NB4 (cell line): ENCODE results near the gene NLGN4Y.

ENCODE experiments used
- DNase-seq: peaks from one replicate; pipeline ENCODE4 v3.0.0; 2010; ENCODE audit warnings: low read depth
- H3K4me3 ChIP-seq: one replicate; pipeline ENCODE4 v1.5.1; 2011; ENCODE audit warnings: mild to moderate bottlenecking, low read depth, low read length, moderate library complexity
- MAX ChIP-seq: IDR thresholded peaks from 2 replicates; pipeline ENCODE4 v1.6.1; 2011; ENCODE audit warnings: low read depth, low read length
- MYC ChIP-seq: IDR thresholded peaks from 2 replicates; pipeline ENCODE4 v1.6.1; 2011; ENCODE audit warnings: low read depth, low read length
- POLR2A ChIP-seq: IDR thresholded peaks from 2 replicates; pipeline ENCODE4 v1.6.1; 2011; ENCODE audit warnings: mild to moderate bottlenecking; ENCODE audit not compliant: insufficient read length; ENCODE audit errors: extremely low read depth
- TF ChIP-seq, protein P1 (sequence below): IDR thresholded peaks from one replicate; pipeline ENCODE4 v1.5.1; 2012; ENCODE audit warnings: low read depth, low read length

Gene NLGN4Y

DNA sequence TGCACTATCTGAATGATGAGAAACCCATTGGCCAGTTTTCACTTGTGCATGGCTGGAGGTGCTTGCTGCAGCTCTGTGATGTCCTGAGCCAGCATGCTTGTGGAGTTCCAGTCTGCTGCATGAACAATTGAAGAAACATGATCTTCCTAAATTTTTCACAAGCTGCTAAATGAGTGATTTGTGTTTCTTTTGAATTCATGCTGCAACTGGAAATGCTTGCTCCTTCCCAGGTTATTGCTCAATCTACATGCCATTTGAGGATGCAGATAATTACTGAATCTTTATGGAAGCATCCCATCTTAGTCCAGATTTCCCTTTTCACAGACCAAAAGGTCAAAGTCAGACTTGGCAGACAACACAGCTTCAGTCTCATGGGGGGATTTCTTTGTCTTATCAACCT, 170.2 kb downstream of the NLGN4Y start:
- DNase-seq = no peak
- no peak overlapping the region for H3K4me3 ChIP-seq
- TF ChIP-seq, protein P1, sequence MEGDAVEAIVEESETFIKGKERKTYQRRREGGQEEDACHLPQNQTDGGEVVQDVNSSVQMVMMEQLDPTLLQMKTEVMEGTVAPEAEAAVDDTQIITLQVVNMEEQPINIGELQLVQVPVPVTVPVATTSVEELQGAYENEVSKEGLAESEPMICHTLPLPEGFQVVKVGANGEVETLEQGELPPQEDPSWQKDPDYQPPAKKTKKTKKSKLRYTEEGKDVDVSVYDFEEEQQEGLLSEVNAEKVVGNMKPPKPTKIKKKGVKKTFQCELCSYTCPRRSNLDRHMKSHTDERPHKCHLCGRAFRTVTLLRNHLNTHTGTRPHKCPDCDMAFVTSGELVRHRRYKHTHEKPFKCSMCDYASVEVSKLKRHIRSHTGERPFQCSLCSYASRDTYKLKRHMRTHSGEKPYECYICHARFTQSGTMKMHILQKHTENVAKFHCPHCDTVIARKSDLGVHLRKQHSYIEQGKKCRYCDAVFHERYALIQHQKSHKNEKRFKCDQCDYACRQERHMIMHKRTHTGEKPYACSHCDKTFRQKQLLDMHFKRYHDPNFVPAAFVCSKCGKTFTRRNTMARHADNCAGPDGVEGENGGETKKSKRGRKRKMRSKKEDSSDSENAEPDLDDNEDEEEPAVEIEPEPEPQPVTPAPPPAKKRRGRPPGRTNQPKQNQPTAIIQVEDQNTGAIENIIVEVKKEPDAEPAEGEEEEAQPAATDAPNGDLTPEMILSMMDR = no peak
- TF ChIP-seq MAX (no peak), POLR2A (no peak), MYC (no peak)

DNA sequence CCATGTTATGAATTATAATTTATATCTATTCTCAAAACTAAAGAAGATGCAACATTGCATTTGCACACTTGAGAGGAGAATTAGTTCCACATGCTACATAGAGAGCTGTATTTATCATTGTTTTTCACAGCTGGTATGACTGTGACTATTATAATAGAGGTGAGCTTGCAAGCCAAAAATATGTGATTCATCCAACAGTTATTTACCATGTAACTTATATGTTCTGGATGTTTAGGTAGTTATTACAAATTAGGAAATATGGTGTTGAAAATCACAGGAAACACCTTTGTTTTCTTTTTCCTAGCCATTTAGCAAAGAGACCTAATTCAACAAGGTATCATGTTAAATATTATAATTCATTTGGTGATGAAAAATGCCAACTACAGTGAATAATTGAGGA, 183.8 kb downstream of the NLGN4Y start:
- no peak for DNase-seq
- no peak for TF ChIP-seq MYC
- TF ChIP-seq, protein P1 = no peak
- no peak for TF ChIP-seq POLR2A
- TF ChIP-seq MAX = no peak
- H3K4me3 ChIP-seq = no peak overlapping the region

DNA sequence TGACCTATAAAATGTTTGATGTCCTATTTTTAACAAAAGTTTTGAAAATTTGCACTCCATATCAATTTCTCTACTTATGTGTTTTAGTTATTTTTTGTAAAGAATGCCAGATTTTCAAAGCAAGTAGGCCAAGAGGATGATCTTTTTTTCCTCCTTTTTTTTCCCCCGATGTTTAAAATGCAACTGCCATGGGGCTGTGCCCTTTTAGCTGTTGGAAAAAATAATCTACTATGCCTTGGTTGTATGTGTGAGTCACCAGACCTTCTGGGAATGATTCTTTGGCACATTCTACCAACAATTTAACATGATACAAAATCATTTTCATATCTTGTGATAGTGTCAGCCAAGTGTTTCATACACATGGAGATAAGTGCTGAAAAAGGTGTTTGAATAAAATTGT, 217.3 kb downstream of the NLGN4Y start:
- no peak for DNase-seq
- TF ChIP-seq MAX = no peak
- TF ChIP-seq, protein P1 = no peak
- TF ChIP-seq POLR2A = no peak
- no peak for TF ChIP-seq MYC
- H3K4me3 ChIP-seq = no peak overlapping the region

- DNase-seq = no peak
- H3K4me3 ChIP-seq = no peak overlapping the region
- TF ChIP-seq MYC (no peak), MAX (no peak), POLR2A (no peak)
Observed at GRCh38 chrY:14748329-14748728, 224.0 kb downstream of the NLGN4Y start.

GRCh38 chrY:14755571-14755970, 231.2 kb downstream of the NLGN4Y start:
- TF ChIP-seq, protein P1 = no peak
- no peak for TF ChIP-seq POLR2A
- TF ChIP-seq MAX = no peak
- TF ChIP-seq MYC = no peak
- no peak overlapping the region for H3K4me3 ChIP-seq
- DNase-seq = no peak

DNA sequence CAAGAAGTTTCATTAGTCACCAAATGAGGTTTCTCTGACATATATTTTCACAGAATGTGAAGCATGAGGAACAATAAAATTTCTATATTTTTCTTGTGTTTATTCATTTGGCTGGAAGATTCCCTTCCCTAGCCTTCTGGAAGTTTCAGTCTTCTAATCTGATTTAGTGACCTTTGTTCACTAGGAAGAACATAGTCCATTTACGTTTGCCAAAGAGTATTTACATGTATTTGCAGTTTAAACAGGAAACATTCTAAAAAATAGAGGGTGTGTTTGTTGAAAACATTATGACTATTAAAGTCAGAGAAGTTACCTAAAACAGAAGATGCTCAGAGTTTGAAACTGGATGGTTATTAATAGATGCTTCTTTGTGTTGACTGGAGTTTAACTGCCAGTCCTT, 238.6 kb downstream of the NLGN4Y start:
- no peak for TF ChIP-seq MAX
- TF ChIP-seq, protein P1 = no peak
- TF ChIP-seq MYC = no peak
- TF ChIP-seq POLR2A = no peak
- no peak overlapping the region for H3K4me3 ChIP-seq
- DNase-seq = no peak
